ENCODE measurements around the gene LRRC74B.

Gene LRRC74B

DNA sequence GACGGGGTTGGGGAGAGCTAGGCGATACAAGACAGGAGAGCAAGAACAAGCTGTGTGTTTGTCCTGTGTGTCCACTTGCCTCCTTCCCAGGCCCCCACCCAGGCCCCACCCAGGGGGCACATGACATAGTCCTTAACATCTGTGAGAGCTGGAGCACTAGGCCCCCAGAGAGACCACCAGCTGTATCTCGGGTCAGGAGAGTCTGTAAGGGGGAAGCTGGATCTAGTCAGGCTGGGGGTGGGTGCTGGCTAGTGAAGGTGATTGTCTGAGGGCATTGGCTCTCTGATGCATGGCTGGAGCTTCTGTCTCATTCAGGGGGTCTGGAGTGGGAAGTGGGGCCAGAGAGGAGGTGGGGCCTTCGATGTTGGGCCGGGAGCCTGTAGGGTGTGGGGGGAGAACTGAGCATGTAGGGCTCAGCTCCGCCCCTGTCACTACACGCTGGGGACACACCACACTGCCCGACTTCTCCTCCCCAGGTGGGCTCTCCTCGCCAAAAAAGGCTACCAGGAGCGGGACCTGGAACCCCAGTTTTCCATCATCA lies 30.2 kb upstream of the LRRC74B start:
- H3K4me1 ChIP-seq (ENCODE audit: control insufficient read depth, insufficient read depth, low read length), result peaks cover 33% of the 10 kb centered on the region
- H3K36me3 ChIP-seq (ENCODE audit: insufficient read depth, low read length), result no peaks in the 10 kb centered on the region
- peak overlapping the region; percentile 77 for H3K4me3 ChIP-seq (ENCODE audit: low read length)
- H3K9me3 ChIP-seq (replicated peaks; ENCODE audit: low read length), result no peaks in the 10 kb centered on the region
- peak overlapping the region; percentile 84 for H3K9ac ChIP-seq (ENCODE audit: low read depth, low read length)
- H3K4me2 ChIP-seq (ENCODE audit: low read length), result peak overlapping the region; percentile 92
- no peaks in the 10 kb centered on the region for H3K27me3 ChIP-seq (ENCODE audit: control insufficient read depth, insufficient read depth, low read length)

- Histone ChIP-seq H3K36me3 (ENCODE audit: insufficient read depth, low read length) (no peaks in the 10 kb centered on the region), H3K27me3 (ENCODE audit: control insufficient read depth, insufficient read depth, low read length) (no peaks in the 10 kb centered on the region), H3K4me3 (ENCODE audit: low read length) (no peak overlapping the region), H3K9me3 (replicated peaks; ENCODE audit: low read length) (no peaks in the 10 kb centered on the region), H3K4me1 (ENCODE audit: control insufficient read depth, insufficient read depth, low read length) (peaks cover 33% of the 10 kb centered on the region), H3K4me2 (ENCODE audit: low read length) (no peak overlapping the region), H3K9ac (ENCODE audit: low read depth, low read length) (no peak overlapping the region)
Measured at GRCh38 chr22:21016644-21017420, 28.9 kb upstream of the LRRC74B start.

DNA sequence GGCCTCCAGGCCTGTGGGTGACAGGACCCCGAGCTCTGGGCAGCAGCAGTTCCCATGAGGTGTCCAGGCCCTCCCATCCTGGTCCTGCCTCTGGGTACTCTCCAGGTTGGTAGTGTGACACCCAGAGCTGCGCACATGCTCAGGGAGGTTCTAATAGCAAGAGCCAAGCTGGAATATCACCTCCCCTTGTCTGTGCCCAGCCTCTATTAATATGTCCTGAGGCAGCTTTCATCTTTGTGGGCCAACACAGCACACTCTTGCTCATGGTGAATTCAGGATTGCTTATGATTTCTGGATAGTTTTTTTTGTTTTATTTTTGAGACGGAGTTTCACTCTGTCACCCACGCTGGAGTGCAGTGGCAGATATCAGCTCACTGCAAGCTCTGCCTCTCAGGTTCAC lies 27.4 kb upstream of the LRRC74B start:
- H3K36me3 ChIP-seq (ENCODE audit: insufficient read depth, low read length), result no peaks in the 10 kb centered on the region
- H3K4me2 ChIP-seq (ENCODE audit: low read length), result no peak overlapping the region
- peaks cover 32% of the 10 kb centered on the region for H3K4me1 ChIP-seq (ENCODE audit: control insufficient read depth, insufficient read depth, low read length)
- H3K9ac ChIP-seq (ENCODE audit: low read depth, low read length), result no peak overlapping the region
- H3K27me3 ChIP-seq (ENCODE audit: control insufficient read depth, insufficient read depth, low read length), result no peaks in the 10 kb centered on the region
- H3K9me3 ChIP-seq (replicated peaks; ENCODE audit: low read length), result no peaks in the 10 kb centered on the region
- H3K4me3 ChIP-seq (ENCODE audit: low read length), result no peak overlapping the region

- peaks cover 4% of the 10 kb centered on the region for H3K27me3 ChIP-seq (ENCODE audit: control insufficient read depth, insufficient read depth, low read length)
- H3K4me1 ChIP-seq (ENCODE audit: control insufficient read depth, insufficient read depth, low read length), result peaks cover 6% of the 10 kb centered on the region
- no peak overlapping the region for H3K4me3 ChIP-seq (ENCODE audit: low read length)
- H3K9me3 ChIP-seq (replicated peaks; ENCODE audit: low read length), result no peaks in the 10 kb centered on the region
- H3K36me3 ChIP-seq (ENCODE audit: insufficient read depth, low read length), result no peaks in the 10 kb centered on the region
- H3K4me2 ChIP-seq (ENCODE audit: low read length), result no peak overlapping the region
- H3K9ac ChIP-seq (ENCODE audit: low read depth, low read length), result no peak overlapping the region
Measured at GRCh38 chr22:21020802-21021429, 24.8 kb upstream of the LRRC74B start.

GRCh38 chr22:21022507-21022906 lies 23.2 kb upstream of the LRRC74B start:
- no peak overlapping the region for H3K9ac ChIP-seq (ENCODE audit: low read depth, low read length)

DNA sequence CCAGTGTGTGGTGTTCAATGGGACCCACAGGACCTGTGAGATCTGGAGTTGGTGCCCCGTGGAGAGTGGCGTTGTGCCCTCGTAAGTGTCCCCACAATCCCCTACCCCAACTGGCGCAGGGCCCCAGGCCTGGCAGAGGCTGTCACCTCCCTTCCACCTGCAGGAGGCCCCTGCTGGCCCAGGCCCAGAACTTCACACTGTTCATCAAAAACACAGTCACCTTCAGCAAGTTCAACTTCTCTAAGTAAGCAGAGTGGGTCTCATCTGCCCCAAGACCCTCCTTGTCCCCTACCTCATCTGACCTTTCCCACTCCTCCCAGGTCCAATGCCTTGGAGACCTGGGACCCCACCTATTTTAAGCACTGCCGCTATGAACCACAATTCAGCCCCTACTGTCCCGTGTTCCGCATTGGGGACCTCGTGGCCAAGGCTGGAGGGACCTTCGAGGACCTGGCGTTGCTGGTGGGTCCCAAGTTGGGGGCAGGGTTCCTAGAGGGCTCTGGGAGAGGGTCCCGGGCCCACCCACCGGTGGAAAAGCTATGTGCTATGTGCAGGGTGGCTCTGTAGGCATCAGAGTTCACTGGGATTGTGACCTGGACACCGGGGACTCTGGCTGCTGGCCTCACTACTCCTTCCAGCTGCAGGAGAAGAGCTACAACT lies 22.7 kb upstream of the LRRC74B start:
- Histone ChIP-seq H3K9ac (ENCODE audit: low read depth, low read length) (no peak overlapping the region), H3K27me3 (ENCODE audit: control insufficient read depth, insufficient read depth, low read length) (peaks cover 13% of the 10 kb centered on the region), H3K9me3 (replicated peaks; ENCODE audit: low read length) (no peaks in the 10 kb centered on the region), H3K36me3 (ENCODE audit: insufficient read depth, low read length) (no peaks in the 10 kb centered on the region), H3K4me1 (ENCODE audit: control insufficient read depth, insufficient read depth, low read length) (peaks cover 9% of the 10 kb centered on the region), H3K4me2 (ENCODE audit: low read length) (no peak overlapping the region), H3K4me3 (ENCODE audit: low read length) (no peak overlapping the region)

More at GRCh38 chr22:21022507-21022906, 23.2 kb upstream of the LRRC74B start:
- no peak overlapping the region for H3K4me3 ChIP-seq (ENCODE audit: low read length)
- no peak overlapping the region for H3K4me2 ChIP-seq (ENCODE audit: low read length)
- H3K9me3 ChIP-seq (replicated peaks; ENCODE audit: low read length), result no peaks in the 10 kb centered on the region
- H3K36me3 ChIP-seq (ENCODE audit: insufficient read depth, low read length), result no peaks in the 10 kb centered on the region
- peaks cover 6% of the 10 kb centered on the region for H3K4me1 ChIP-seq (ENCODE audit: control insufficient read depth, insufficient read depth, low read length)
- peaks cover 12% of the 10 kb centered on the region for H3K27me3 ChIP-seq (ENCODE audit: control insufficient read depth, insufficient read depth, low read length)

DNA sequence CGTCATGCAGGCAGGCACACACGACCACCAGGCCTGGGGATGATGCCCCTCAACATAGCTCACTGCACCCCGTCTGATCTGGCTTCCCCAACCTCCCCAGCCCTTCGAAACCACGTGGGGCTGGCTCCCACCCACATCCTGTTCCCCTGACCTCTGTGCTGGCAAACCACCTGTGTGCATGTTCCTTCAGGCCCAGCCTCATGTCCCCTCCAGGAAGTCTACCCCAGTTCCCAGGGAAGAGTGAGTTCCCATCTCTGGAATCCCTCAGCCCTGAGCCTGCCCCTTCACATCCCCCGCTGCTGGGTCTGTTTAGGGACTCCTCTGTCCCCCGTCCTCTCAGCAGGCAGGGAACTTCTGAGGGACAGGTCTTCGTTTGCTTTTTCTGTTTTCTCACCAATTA lies 20.5 kb upstream of the LRRC74B start:
- peaks cover 9% of the 10 kb centered on the region for H3K4me1 ChIP-seq (ENCODE audit: control insufficient read depth, insufficient read depth, low read length)
- H3K4me2 ChIP-seq (ENCODE audit: low read length), result no peak overlapping the region
- no peak overlapping the region for H3K4me3 ChIP-seq (ENCODE audit: low read length)
- no peaks in the 10 kb centered on the region for H3K36me3 ChIP-seq (ENCODE audit: insufficient read depth, low read length)
- H3K9me3 ChIP-seq (replicated peaks; ENCODE audit: low read length), result no peaks in the 10 kb centered on the region
- H3K27me3 ChIP-seq (ENCODE audit: control insufficient read depth, insufficient read depth, low read length), result peaks cover 32% of the 10 kb centered on the region
- H3K9ac ChIP-seq (ENCODE audit: low read depth, low read length), result no peak overlapping the region

DNA sequence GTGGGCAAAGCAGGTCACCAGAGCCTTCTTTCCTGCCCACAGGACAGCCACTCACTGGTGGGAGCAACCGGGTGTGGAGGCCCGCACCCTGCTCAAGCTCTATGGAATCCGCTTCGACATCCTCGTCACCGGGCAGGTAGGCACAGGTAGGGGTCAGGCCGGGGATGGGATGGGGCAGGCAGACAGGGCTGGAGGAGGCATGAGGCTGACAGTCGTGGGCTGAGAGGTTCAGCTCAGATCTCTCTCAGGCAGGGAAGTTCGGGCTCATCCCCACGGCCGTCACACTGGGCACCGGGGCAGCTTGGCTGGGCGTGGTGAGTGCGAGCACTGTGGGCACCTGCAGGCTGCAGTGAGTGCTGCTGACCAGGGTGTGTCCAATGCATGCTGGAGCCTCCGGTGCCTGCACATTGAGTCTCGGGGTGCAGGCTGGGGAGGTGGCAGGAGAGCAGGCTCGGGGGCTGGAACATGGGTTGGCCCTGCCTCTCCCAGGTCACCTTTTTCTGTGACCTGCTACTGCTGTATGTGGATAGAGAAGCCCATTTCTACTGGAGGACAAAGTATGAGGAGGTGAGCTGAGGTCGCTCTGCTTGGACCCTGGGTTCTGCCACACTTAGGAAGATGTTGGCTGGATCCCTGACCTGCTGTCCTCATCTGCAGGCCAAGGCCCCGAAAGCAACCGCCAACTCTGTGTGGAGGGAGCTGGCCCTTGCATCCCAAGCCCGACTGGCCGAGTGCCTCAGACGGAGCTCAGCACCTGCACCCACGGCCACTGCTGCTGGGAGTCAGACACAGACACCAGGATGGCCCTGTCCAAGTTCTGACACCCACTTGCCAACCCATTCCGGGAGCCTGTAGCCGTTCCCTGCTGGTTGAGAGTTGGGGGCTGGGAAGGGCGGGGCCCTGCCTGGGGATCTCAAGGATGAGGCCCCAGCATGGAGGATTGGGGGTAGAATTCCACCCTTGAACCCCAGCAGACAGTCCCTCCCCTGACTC lies 19.7 kb upstream of the LRRC74B start:
- Histone ChIP-seq H3K9me3 (replicated peaks; ENCODE audit: low read length) (no peaks in the 10 kb centered on the region), H3K27me3 (ENCODE audit: control insufficient read depth, insufficient read depth, low read length) (peaks cover 40% of the 10 kb centered on the region), H3K4me3 (ENCODE audit: low read length) (no peak overlapping the region), H3K9ac (ENCODE audit: low read depth, low read length) (no peak overlapping the region), H3K36me3 (ENCODE audit: insufficient read depth, low read length) (no peaks in the 10 kb centered on the region), H3K4me1 (ENCODE audit: control insufficient read depth, insufficient read depth, low read length) (peaks cover 9% of the 10 kb centered on the region), H3K4me2 (ENCODE audit: low read length) (no peak overlapping the region)

GRCh38 chr22:21026783-21027692 lies 18.7 kb upstream of the LRRC74B start:
- H3K27me3 ChIP-seq (ENCODE audit: control insufficient read depth, insufficient read depth, low read length), result peaks cover 50% of the 10 kb centered on the region
- H3K4me2 ChIP-seq (ENCODE audit: low read length), result peak overlapping the region; percentile 33
- no peak overlapping the region for H3K4me3 ChIP-seq (ENCODE audit: low read length)
- H3K36me3 ChIP-seq (ENCODE audit: insufficient read depth, low read length), result no peaks in the 10 kb centered on the region
- H3K9me3 ChIP-seq (replicated peaks; ENCODE audit: low read length), result no peaks in the 10 kb centered on the region
- peaks cover 12% of the 10 kb centered on the region for H3K4me1 ChIP-seq (ENCODE audit: control insufficient read depth, insufficient read depth, low read length)
- H3K9ac ChIP-seq (ENCODE audit: low read depth, low read length), result no peak overlapping the region

All from skeletal muscle satellite cell (primary cell).